Measurements from ENCODE around the gene PLS3.
"Not testable (repeated sequence)": the region's sequence is repeated elsewhere in the genome, so short reads cannot be mapped to it uniquely, and the experiment has no call there.

The PLS3 gene

GRCh38 chrX:115560978-115561604 is at the start of gene PLS3:
TSS of gene PLS3 (plus strand) at chrX:115561174. CDS start at chrX:115610251, 49,077 bp downstream.
- DNase-seq = no peak

GRCh38 chrX:115518113-115518512 is 42.9 kb upstream of the PLS3 start:
- no peak for DNase-seq

GRCh38 chrX:115521741-115522140 is 39.2 kb upstream of the PLS3 start:
- no peak for DNase-seq

GRCh38 chrX:115522952-115523351 is 38.0 kb upstream of the PLS3 start:
- DNase-seq = no peak

- no peak for DNase-seq
Observed at GRCh38 chrX:115525486-115525885, 35.5 kb upstream of the PLS3 start.

- no peak for DNase-seq
Observed at GRCh38 chrX:115531818-115532403, 29.1 kb upstream of the PLS3 start.

GRCh38 chrX:115533485-115533884 is 27.5 kb upstream of the PLS3 start:
- no peak for DNase-seq

- no peak for DNase-seq
Observed at GRCh38 chrX:115534383-115534782, 26.6 kb upstream of the PLS3 start.

GRCh38 chrX:115535421-115535820 is 25.6 kb upstream of the PLS3 start:
- DNase-seq = no peak

- DNase-seq = no peak
Observed at GRCh38 chrX:115535844-115536243, 25.1 kb upstream of the PLS3 start.

GRCh38 chrX:115539841-115540240 is 21.1 kb upstream of the PLS3 start:
- DNase-seq = no peak

- not testable (repeated sequence) for DNase-seq
Observed at GRCh38 chrX:115541045-115541444, 19.9 kb upstream of the PLS3 start.

- no peak for DNase-seq
Observed at GRCh38 chrX:115547448-115547847, 13.5 kb upstream of the PLS3 start.

GRCh38 chrX:115549008-115549407 is 12.0 kb upstream of the PLS3 start:
- no peak for DNase-seq

GRCh38 chrX:115553171-115553570 is 7.8 kb upstream of the PLS3 start:
- DNase-seq = no peak

GRCh38 chrX:115559672-115560071 is 1.3 kb upstream of the PLS3 start:
- no peak for DNase-seq

- DNase-seq = no peak
Observed at GRCh38 chrX:115560211-115560977, 580 bp upstream of the PLS3 start.

GRCh38 chrX:115561605-115562479 is 868 bp downstream of the PLS3 start:
- DNase-seq = no peak

GRCh38 chrX:115562480-115562847 is 1.5 kb downstream of the PLS3 start:
- DNase-seq = no peak

- no peak for DNase-seq
Observed at GRCh38 chrX:115563633-115564162, 2.7 kb downstream of the PLS3 start.

- no peak for DNase-seq
Observed at GRCh38 chrX:115564243-115564642, 3.3 kb downstream of the PLS3 start.

- DNase-seq = no peak
Observed at GRCh38 chrX:115565888-115566287, 4.9 kb downstream of the PLS3 start.

- DNase-seq = no peak
Observed at GRCh38 chrX:115571712-115572111, 10.7 kb downstream of the PLS3 start.

Measured in hematopoietic multipotent progenitor cell treated with erythropoietin and hydrocortisone succinate and interleukin-3 and kit ligand, for 8 days (in vitro differentiated cells).